GM12864 (cell line): ENCODE measurements around the gene STIM1.

Experiments
- DNase-seq: peaks from one replicate; pipeline ENCODE4 v3.0.0-alpha.2; 2011; ENCODE audit warnings: low read depth
- H3K4me3 ChIP-seq: 2 replicates; pipeline ENCODE4 v1.5.1; 2011; ENCODE audit warnings: mild to moderate bottlenecking, low read depth, low read length, control low read depth
- CTCF ChIP-seq: IDR thresholded peaks from 2 replicates; pipeline ENCODE4 v1.5.1; 2011; ENCODE audit warnings: low read depth, mild to moderate bottlenecking, moderate library complexity, low read length, control low read depth, inconsistent platforms; ENCODE audit errors: missing control alignments

Gene STIM1

DNA sequence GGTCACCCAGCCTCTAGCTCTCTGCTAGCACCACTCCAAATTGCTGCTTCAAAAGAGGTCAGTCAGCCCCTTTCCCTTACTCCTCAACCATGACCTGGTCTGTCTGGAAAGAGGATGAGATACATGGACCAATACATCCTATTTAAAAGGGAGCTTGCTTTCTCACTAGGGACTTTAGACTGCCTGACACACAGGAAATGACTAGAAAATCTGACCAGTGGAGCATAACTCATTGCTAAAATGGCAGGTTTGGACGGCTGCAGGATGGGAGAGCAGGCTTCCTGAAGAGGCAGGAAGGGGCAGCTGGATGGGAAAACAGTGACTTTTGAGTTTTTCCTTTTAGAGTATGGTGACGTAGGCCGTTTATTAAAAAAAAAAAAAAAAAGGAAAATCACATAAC, 25.3 kb downstream of the STIM1 start:
- DNase-seq, result no peak
- no peak overlapping the region for H3K4me3 ChIP-seq
- no peak for TF ChIP-seq CTCF

GRCh38 chr11:3882655-3883054, 27.2 kb downstream of the STIM1 start:
- no peak overlapping the region for H3K4me3 ChIP-seq
- TF ChIP-seq CTCF, result no peak
- DNase-seq, result no peak

- H3K4me3 ChIP-seq, result no peak overlapping the region
- no peak for TF ChIP-seq CTCF
- no peak for DNase-seq
These were observed 30.4 kb downstream of the STIM1 start for GRCh38 chr11:3885855-3886254.

DNA sequence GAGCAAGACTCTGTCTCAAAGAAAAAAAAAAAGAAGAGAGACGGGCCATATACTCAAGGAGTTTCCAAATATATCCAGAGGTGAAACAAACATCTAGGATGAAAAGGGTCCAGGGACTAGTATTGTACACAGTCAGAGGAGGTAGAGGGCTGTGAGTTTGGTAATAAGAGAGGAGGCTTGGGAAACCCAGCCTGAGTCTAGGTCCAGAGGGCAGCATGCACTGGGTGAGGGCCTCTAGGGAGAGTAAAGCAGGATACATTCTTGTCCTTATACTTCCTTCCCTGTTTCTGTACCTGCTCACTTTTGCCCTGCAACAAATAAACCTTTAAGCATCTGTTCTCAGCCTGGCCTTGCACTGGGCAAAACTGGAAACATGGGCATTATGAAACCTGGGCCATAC, 31.5 kb downstream of the STIM1 start:
- no peak for DNase-seq
- no peak for TF ChIP-seq CTCF
- H3K4me3 ChIP-seq, result no peak overlapping the region

DNA sequence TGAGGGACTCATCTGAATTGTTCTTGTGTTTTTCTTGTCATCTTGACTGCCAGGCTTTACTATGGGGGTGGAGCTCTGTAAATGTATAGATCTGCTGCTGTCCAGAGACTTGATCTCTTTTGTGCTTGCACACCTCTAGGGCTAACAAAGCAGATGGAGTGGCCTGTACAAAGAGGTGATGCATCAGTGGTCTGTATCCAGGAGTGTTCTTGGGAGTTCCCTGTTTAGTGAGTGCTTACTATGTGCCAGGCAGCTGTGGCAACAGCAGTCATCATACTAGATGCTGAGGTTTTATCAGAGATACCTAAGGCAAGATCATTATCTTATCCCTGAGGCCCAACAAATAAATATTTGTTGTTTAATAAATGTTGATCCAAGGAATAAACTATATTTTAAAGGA, 33.4 kb downstream of the STIM1 start:
- no peak for DNase-seq
- H3K4me3 ChIP-seq, result no peak overlapping the region
- no peak for TF ChIP-seq CTCF

GRCh38 chr11:3890014-3890413, 34.5 kb downstream of the STIM1 start:
- DNase-seq, result no peak
- no peak overlapping the region for H3K4me3 ChIP-seq
- TF ChIP-seq CTCF, result no peak

DNA sequence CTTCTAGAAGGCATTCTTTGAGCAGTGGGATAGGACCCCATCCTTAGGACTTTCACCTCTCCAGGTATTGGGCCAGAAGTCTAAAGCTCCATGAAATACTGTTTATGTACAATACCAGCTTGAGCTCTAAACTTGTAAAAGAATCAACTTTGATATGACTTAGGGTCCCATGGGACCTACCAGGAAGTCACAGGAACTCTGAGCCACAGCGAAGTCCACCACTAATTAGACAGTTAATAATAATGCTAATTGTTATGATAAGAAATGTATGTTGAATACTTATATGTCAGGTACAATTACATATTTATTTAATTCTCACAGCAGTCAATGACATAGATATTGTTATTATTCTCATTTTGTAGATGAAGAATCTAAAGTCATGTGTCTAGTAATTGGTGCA, 35.3 kb downstream of the STIM1 start:
- H3K4me3 ChIP-seq, result no peak overlapping the region
- DNase-seq, result no peak
- no peak for TF ChIP-seq CTCF
